Peyer's patch (tissue), 4 donors: Measurements from ENCODE around the gene ALDH4A1.
A peak's percentile ranks its signal among the peaks of the same experiment; 100 is the strongest.

Source experiments
- CTCF ChIP-seq, 6 experiments: fragments of 450-650 bp in 4 of 6; fragments of 200-600 bp in 2 of 6; sonication (generic) in 1 of 6; IDR thresholded peaks; one replicate each; pipeline ENCODE4 v1.5.1; 2017 to 2019; ENCODE audit warnings: antibody characterized with exemption in 6 of 6, mild to moderate bottlenecking in 3 of 6, moderate library complexity in 1 of 6
- POLR2A ChIP-seq, 2 donors: fragments of 450-650 bp; IDR thresholded peaks; one replicate each; pipeline ENCODE4 v1.5.1; 2017; ENCODE audit warnings: antibody characterized with exemption in 2 of 2, mild to moderate bottlenecking in 2 of 2, moderate library complexity in 2 of 2

GRCh38 chr1:18901952-18902522 is 318 bp downstream of the ALDH4A1 start:
- no peak for TF ChIP-seq CTCF (IDR thresholded peaks at IDR 0.05)
- TF ChIP-seq POLR2A (IDR thresholded peaks at IDR 0.05) = peak in 1 of 2 donors; percentile 13
